GM12878 (cell line): ENCODE results near the gene HIF3A. TPM values are rescaled to one million over a fixed set of nuclear protein-coding genes. Genes with fewer than 3 reads are reported as not detected.

Source experiments
- ATAC-seq: fragments of 200-7000 bp; cut with Tn5 transposase; 3 replicates; pipeline ENCODE4 v1.9.1; 2020; ENCODE audit warnings: mild to moderate bottlenecking, moderate library complexity
- BruUV-seq: library from RNA; stranded (reverse); fragments of 400-500 nt; replicated peaks from 2 replicates; lab custom pipeline; 2021; lab: Mats Ljungman, UMichigan
- CTCF ChIA-PET: fragments of 300-600 bp; sonication (Branson Sonifier 250); formaldehyde crosslinking; extraction: SDS; loops from one replicate; lab custom pipeline; 2021; ENCODE audit warnings: inconsistent platforms; lab: Yijun Ruan, JAX
- POLR2A ChIA-PET: fragments of 350-600 bp; formaldehyde crosslinking; extraction: SDS; loops from one replicate; lab custom pipeline; 2021; ENCODE audit warnings: inconsistent platforms; lab: Charles Lee
- RAD21 ChIA-PET: fragments of 300-600 bp; sonication (Branson Sonifier 250); formaldehyde crosslinking; loops from one replicate; lab custom pipeline; 2023; ENCODE audit warnings: antibody characterized with exemption; ENCODE audit not compliant: unreplicated experiment; lab: Charles Lee
- SMC1A ChIA-PET: fragments of 300-600 bp; sonication (Branson Sonifier 250); formaldehyde crosslinking; loops from one replicate; lab custom pipeline; 2023; ENCODE audit not compliant: unreplicated experiment, uncharacterized antibody; lab: Charles Lee
- DNase-seq: peaks from one replicate; pipeline ENCODE4 v3.0.0-alpha.2; 2011; ENCODE audit warnings: low read depth, low spot score
- FAIRE-seq: peaks from 3 replicates; lab custom pipeline; 2011; peaks lifted over from hg19 to GRCh38; lab: Jason Lieb, UNC
- H2AFZ ChIP-seq: 2 replicates; pipeline ENCODE4 v1.6.0; 2011; ENCODE audit warnings: low read depth, low read length, control low read depth; ENCODE audit not compliant: control insufficient read depth
- H3K27ac ChIP-seq: 2 replicates; pipeline ENCODE4 v1.5.1; 2011; ENCODE audit warnings: control low read depth; ENCODE audit not compliant: control insufficient read depth, insufficient read depth
- H3K27me3 ChIP-seq, 2 experiments: replicated peaks in 1 of 2; 2 replicates each; pipeline versions ENCODE4 v1.6.0 to v1.6.1; 2011; ENCODE audit warnings: low read length in 1 of 2; ENCODE audit not compliant: control insufficient read depth in 2 of 2, insufficient read depth in 2 of 2
- H3K36me3 ChIP-seq, 2 experiments: 2 replicates each; pipeline ENCODE4 v1.5.1; 2011; ENCODE audit warnings: low read length in 1 of 2; ENCODE audit not compliant: control insufficient read depth in 2 of 2, insufficient read depth in 2 of 2
- H3K4me1 ChIP-seq: 2 replicates; pipeline ENCODE4 v1.6.1; 2011; ENCODE audit warnings: mild to moderate bottlenecking, low read length, moderate library complexity, mixed read lengths; ENCODE audit not compliant: control insufficient read depth, insufficient read depth
- H3K4me2 ChIP-seq: 2 replicates; pipeline ENCODE4 v1.6.0; 2011; ENCODE audit warnings: control low read depth; ENCODE audit not compliant: control insufficient read depth, insufficient read depth
- H3K4me3 ChIP-seq: fragments of 200-600 bp; sonication (generic); 2 replicates; pipeline ENCODE4 v1.5.1; 2016
- H3K79me2 ChIP-seq: 2 replicates; pipeline ENCODE4 v1.6.0; 2011; ENCODE audit warnings: low read length; ENCODE audit not compliant: control insufficient read depth, insufficient read depth
- H3K9ac ChIP-seq: 2 replicates; pipeline ENCODE4 v1.8.0; 2011; ENCODE audit warnings: low read length, control low read depth, mixed read lengths; ENCODE audit not compliant: control insufficient read depth, insufficient read depth
- H3K9me3 ChIP-seq: replicated peaks from 3 replicates; pipeline ENCODE4 v1.5.1; 2011; ENCODE audit warnings: mild to moderate bottlenecking, low read length; ENCODE audit not compliant: control insufficient read depth, insufficient read depth
- H4K20me1 ChIP-seq: 2 replicates; pipeline ENCODE4 v1.6.0; 2011; ENCODE audit not compliant: control insufficient read depth, insufficient read depth
- BMI1 ChIP-seq: fragments of 450-650 bp; IDR thresholded peaks from 2 replicates; pipeline ENCODE4 v1.6.1; 2016; ENCODE audit warnings: mild to moderate bottlenecking, moderate library complexity, borderline replicate concordance
- HCFC1 ChIP-seq: fragments of 150-350 bp; IDR thresholded peaks from 2 replicates; pipeline ENCODE4 v1.6.1; 2014; ENCODE audit warnings: low read length
- KAT2A ChIP-seq: conservative IDR thresholded peaks from 2 replicates; pipeline ENCODE4 v1.6.1; 2011; ENCODE audit warnings: low read depth, low read length; ENCODE audit not compliant: control insufficient read depth
- NR2F1 ChIP-seq: fragments of 450-650 bp; conservative IDR thresholded peaks from 2 replicates; pipeline ENCODE4 v1.6.1; 2017; ENCODE audit warnings: mild to moderate bottlenecking
- PAX8 ChIP-seq: fragments of 450-650 bp; IDR thresholded peaks from 2 replicates; pipeline ENCODE4 v1.6.1; 2017; ENCODE audit warnings: mild to moderate bottlenecking, moderate library complexity
- PML ChIP-seq: IDR thresholded peaks from 2 replicates; pipeline ENCODE4 v1.6.1; 2012; ENCODE audit warnings: low read length, inconsistent platforms
- RFX5 ChIP-seq: IDR thresholded peaks from 2 replicates; pipeline ENCODE4 v1.6.1; 2011; ENCODE audit warnings: low read depth, low read length, improper control_type of control experiment
- RUNX3 ChIP-seq: IDR thresholded peaks from 2 replicates; pipeline ENCODE4 v1.6.1; 2012; ENCODE audit warnings: low read length, inconsistent platforms
- SPI1 ChIP-seq: IDR thresholded peaks from 2 replicates; pipeline ENCODE4 v1.6.1; 2011; ENCODE audit warnings: low read depth, mild to moderate bottlenecking, low read length, moderate library complexity, borderline replicate concordance; ENCODE audit not compliant: insufficient read depth
- SUZ12 ChIP-seq: fragments of 200-600 bp; sonication (generic); IDR thresholded peaks from one replicate; pipeline ENCODE4 v1.6.1; 2018; ENCODE audit warnings: antibody characterized with exemption, mild to moderate bottlenecking; ENCODE audit not compliant: unreplicated experiment
- WRNIP1 ChIP-seq: IDR thresholded peaks from 2 replicates; pipeline ENCODE4 v1.6.1; 2011; ENCODE audit warnings: low read depth, low read length, improper control_type of control experiment, borderline replicate concordance
- ZBTB4 ChIP-seq: fragments of 450-650 bp; formaldehyde crosslinking; IDR thresholded peaks from 2 replicates; pipeline ENCODE4 v1.4.0; 2022; ENCODE audit warnings: mild to moderate bottlenecking, moderate library complexity
- WGBS: methylation state at CpG from one replicate; pipeline ENCODE4 v1.1.6; 2016; ENCODE audit warnings: low lambda C conversion rate; ENCODE audit not compliant: insufficient replicate concordance, insufficient coverage; ENCODE audit errors: missing lambda C conversion rate; 5-methylcytosine and 5-hydroxymethylcytosine counted together
- in situ Hi-C: fragments of 300-500 bp; cut with MboI; formaldehyde crosslinking; loops from 9 replicates; pipeline ENCODE4 v1.14.3; 2018; ENCODE audit warnings: mixed read lengths
- intact Hi-C: fragments of 100-400 bp; cut with micrococcal nuclease; formaldehyde crosslinking; loops from one replicate; pipeline ENCODE4 v1.14.2; 2022; ENCODE audit not compliant: unreplicated experiment
- polyA plus RNA-seq, 11 experiments: library from polyadenylated mRNA; depleted of rRNA in 4 of 11; unstranded in 6 of 11; stranded (reverse) in 5 of 11; fragments of >200 nt; fragmentation: Nextera tagmentation in 4 of 11; fragmentation: Illumina TruSeq in 1 of 11; extraction: Ambion mirVana in 4 of 11; extraction: Trizol in 1 of 11; gene quantifications; 1 replicate in 1 of 11; 2 replicates in 10 of 11; pipeline versions ENCODE4 v1.2.1 to v1.2.3, GENCODE V29; 2011 to 2016; ENCODE audit warnings: inconsistent platforms in 2 of 11, missing spikeins in 2 of 11, low read depth in 1 of 11
- total RNA-seq, 4 experiments: library from RNA; depleted of rRNA in 3 of 4; stranded (reverse); fragments of >200 nt in 3 of 4; fragmentation: Illumina TruSeq in 1 of 4; extraction: Trizol in 1 of 4; gene quantifications; 2 replicates each; pipeline versions ENCODE4 v1.2.1 to v1.2.3, GENCODE V29; 2013 to 2021
- TF ChIP-seq, protein P1 (sequence below): fragments of 450-650 bp; IDR thresholded peaks from 2 replicates; pipeline ENCODE4 v1.6.1; 2017; ENCODE audit warnings: antibody characterized with exemption, mild to moderate bottlenecking, moderate library complexity

Gene HIF3A
- total and polyA plus RNA-seq, 10 of the 15 experiments (the other 5 are each of a cell fraction or from before 2014, with no cell fraction given) = 0.03 to 0.20 (median 0.06) TPM; not detected in 5

GRCh38 chr19:46309056-46309455, 12.2 kb downstream of the HIF3A start:
- no peaks in the 10 kb centered on the region for H3K79me2 ChIP-seq
- FAIRE-seq (no peak), DNase-seq (no peak), ATAC-seq (no peak)
- peaks cover 1% of the 10 kb centered on the region; the same call in 1 of the 3 replicates for H3K9me3 ChIP-seq
- H3K9ac ChIP-seq = no peak overlapping the region
- H3K36me3 ChIP-seq = no peaks in the 10 kb centered on the region
- SMC1A ChIA-PET = no interaction called here
- no peak overlapping the region for H2AFZ ChIP-seq
- H4K20me1 ChIP-seq = no peaks in the 10 kb centered on the region
- no TSS peak for BruUV-seq
- in situ Hi-C loops (no loop called here), intact Hi-C loops (no loop called here)
- no peaks in the 10 kb centered on the region for H3K4me1 ChIP-seq
- H3K27ac ChIP-seq = no peak overlapping the region
- H3K4me2 ChIP-seq = no peak overlapping the region
- no peaks in the 10 kb centered on the region; a peak in 1 of 4 replicates for H3K27me3 ChIP-seq
- no peak overlapping the region for H3K4me3 ChIP-seq
- TF ChIP-seq PAX8 = no peak
- no peak for TF ChIP-seq WRNIP1
- TF ChIP-seq KAT2A = no peak
- no peak for TF ChIP-seq PML
- TF ChIP-seq BMI1 = no peak
- RAD21 ChIA-PET = no interaction called here
- POLR2A ChIA-PET = no interaction called here
- 32% methylated on average over 10 of the region's 10 CpGs for WGBS
- CTCF ChIA-PET = no interaction called here

DNA sequence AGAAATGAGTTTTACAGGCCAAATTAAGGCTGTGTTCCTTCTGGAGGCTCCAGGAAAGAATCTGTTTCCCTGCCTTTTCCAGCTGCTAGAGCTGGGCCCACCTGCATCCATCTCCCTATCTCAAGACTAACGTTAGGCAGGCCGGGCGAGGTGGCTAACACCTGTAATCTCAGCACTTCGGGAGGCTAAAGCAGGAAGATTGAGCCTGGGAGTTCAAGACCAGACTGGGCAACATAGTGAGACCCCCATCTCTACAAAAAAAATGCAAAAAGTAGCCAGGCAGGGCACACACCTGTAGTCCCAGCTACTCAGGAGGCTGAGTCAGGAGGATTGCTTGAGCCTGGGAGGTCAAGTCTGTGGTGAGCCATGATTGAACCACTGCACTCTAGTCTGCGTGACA, 14.6 kb downstream of the HIF3A start:
- Histone ChIP-seq H3K9ac (no peak overlapping the region), H3K9me3 (peaks cover 1% of the 10 kb centered on the region; the same call in 1 of the 3 replicates), H3K4me1 (no peaks in the 10 kb centered on the region), H4K20me1 (no peaks in the 10 kb centered on the region), H3K27ac (no peak overlapping the region), H3K79me2 (no peaks in the 10 kb centered on the region), H2AFZ (no peak overlapping the region), H3K4me2 (no peak overlapping the region), H3K4me3 (no peak overlapping the region), H3K27me3 (no peaks in the 10 kb centered on the region; a peak in 1 of 4 replicates), H3K36me3 (no peaks in the 10 kb centered on the region)
- no peak for DNase-seq
- ChIA-PET CTCF (no interaction called here), POLR2A (no interaction called here), SMC1A (no interaction called here), RAD21 (no interaction called here)
- no peak for FAIRE-seq
- in situ Hi-C loops (no loop called here), intact Hi-C loops (no loop called here)
- no peak for ATAC-seq
- BruUV-seq = no TSS peak
- WGBS = 73% methylated on average over 5 of the region's 5 CpGs
- TF ChIP-seq NR2F1 (no peak), HCFC1 (no peak), RFX5 (no peak), RUNX3 (no peak), SUZ12 (no peak), ZBTB4 (no peak), BMI1 (no peak), SPI1 (no peak)
- TF ChIP-seq, protein P1, sequence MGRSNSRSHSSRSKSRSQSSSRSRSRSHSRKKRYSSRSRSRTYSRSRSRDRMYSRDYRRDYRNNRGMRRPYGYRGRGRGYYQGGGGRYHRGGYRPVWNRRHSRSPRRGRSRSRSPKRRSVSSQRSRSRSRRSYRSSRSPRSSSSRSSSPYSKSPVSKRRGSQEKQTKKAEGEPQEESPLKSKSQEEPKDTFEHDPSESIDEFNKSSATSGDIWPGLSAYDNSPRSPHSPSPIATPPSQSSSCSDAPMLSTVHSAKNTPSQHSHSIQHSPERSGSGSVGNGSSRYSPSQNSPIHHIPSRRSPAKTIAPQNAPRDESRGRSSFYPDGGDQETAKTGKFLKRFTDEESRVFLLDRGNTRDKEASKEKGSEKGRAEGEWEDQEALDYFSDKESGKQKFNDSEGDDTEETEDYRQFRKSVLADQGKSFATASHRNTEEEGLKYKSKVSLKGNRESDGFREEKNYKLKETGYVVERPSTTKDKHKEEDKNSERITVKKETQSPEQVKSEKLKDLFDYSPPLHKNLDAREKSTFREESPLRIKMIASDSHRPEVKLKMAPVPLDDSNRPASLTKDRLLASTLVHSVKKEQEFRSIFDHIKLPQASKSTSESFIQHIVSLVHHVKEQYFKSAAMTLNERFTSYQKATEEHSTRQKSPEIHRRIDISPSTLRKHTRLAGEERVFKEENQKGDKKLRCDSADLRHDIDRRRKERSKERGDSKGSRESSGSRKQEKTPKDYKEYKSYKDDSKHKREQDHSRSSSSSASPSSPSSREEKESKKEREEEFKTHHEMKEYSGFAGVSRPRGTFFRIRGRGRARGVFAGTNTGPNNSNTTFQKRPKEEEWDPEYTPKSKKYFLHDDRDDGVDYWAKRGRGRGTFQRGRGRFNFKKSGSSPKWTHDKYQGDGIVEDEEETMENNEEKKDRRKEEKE = no peak
